OCI-LY7 (cell line): ENCODE results near the gene MYF5. TPM values are rescaled to one million over a fixed set of nuclear protein-coding genes. Genes with fewer than 3 reads are reported as not detected.

Source experiments
- BruUV-seq: library from RNA; stranded (reverse); fragments of 400-500 nt; replicated peaks from 2 replicates; lab custom pipeline; 2021; lab: Mats Ljungman, UMichigan
- CTCF ChIA-PET: fragments of 300-600 bp; sonication (Branson Sonifier 250); formaldehyde crosslinking; loops from one replicate; lab custom pipeline; 2022; ENCODE audit warnings: antibody characterized with exemption; ENCODE audit not compliant: unreplicated experiment; lab: Charles Lee
- POLR2A ChIA-PET: fragments of 300-600 bp; sonication (Branson Sonifier 250); formaldehyde crosslinking; loops from one replicate; lab custom pipeline; 2022; ENCODE audit warnings: antibody characterized with exemption; lab: Charles Lee
- DNase-seq: peaks from one replicate; pipeline ENCODE4 v3.0.0-alpha.2; 2015; ENCODE audit warnings: low spot score
- H2AFZ ChIP-seq: fragments of 200-600 bp; sonication (generic), shearing (Covaris generic); 2 replicates; pipeline ENCODE4 v1.6.1; 2014; ENCODE audit warnings: mild to moderate bottlenecking, antibody characterized with exemption, low read length, moderate library complexity
- H3K27ac ChIP-seq: fragments of 200-600 bp; sonication (generic); 2 replicates; pipeline ENCODE4 v1.5.1; 2014; ENCODE audit warnings: mixed run types, low read depth, mild to moderate bottlenecking, moderate library complexity, low read length, inconsistent platforms; ENCODE audit not compliant: poor library complexity, severe bottlenecking
- H3K36me3 ChIP-seq: fragments of 200-600 bp; sonication (generic); 2 replicates; pipeline ENCODE4 v1.6.1; 2014; ENCODE audit warnings: mild to moderate bottlenecking, antibody characterized with exemption, low read length, moderate library complexity, mixed read lengths; ENCODE audit not compliant: insufficient read depth
- H3K4me1 ChIP-seq: fragments of 200-600 bp; sonication (generic); 2 replicates; pipeline ENCODE4 v1.5.1; 2014; ENCODE audit warnings: mild to moderate bottlenecking, low read length; ENCODE audit not compliant: insufficient read depth, poor library complexity, severe bottlenecking
- H3K4me2 ChIP-seq: fragments of 200-600 bp; sonication (generic); 2 replicates; pipeline ENCODE4 v1.6.1; 2014; ENCODE audit warnings: mild to moderate bottlenecking, low read length
- H3K4me3 ChIP-seq: fragments of 200-600 bp; sonication (generic); 2 replicates; pipeline ENCODE4 v1.5.1; 2014; ENCODE audit warnings: mild to moderate bottlenecking, low read depth, low read length; ENCODE audit not compliant: poor library complexity, severe bottlenecking
- H3K79me2 ChIP-seq: fragments of 200-600 bp; sonication (generic); 2 replicates; pipeline ENCODE4 v1.6.1; 2016; ENCODE audit warnings: low read depth, mild to moderate bottlenecking, low read length, moderate library complexity, mixed read lengths; ENCODE audit not compliant: insufficient read depth
- H3K9me2 ChIP-seq: fragments of 200-600 bp; sonication (generic); 2 replicates; pipeline ENCODE4 v1.6.1; 2016; ENCODE audit warnings: mild to moderate bottlenecking, low read length, mixed read lengths; ENCODE audit not compliant: insufficient read depth
- H3K9me3 ChIP-seq: fragments of 200-600 bp; sonication (generic); 2 replicates; pipeline ENCODE4 v1.6.1; 2014; ENCODE audit warnings: mild to moderate bottlenecking, mixed run types, low read length, mixed read lengths
- H4K20me1 ChIP-seq: fragments of 200-600 bp; sonication (generic); 2 replicates; pipeline ENCODE4 v1.6.1; 2014; ENCODE audit warnings: mild to moderate bottlenecking, antibody characterized with exemption, low read length, moderate library complexity, mixed read lengths; ENCODE audit not compliant: insufficient read depth
- EZH2phosphoT487 ChIP-seq: fragments of 200-600 bp; sonication (generic); IDR thresholded peaks from 2 replicates; pipeline ENCODE4 v1.6.1; 2018; ENCODE audit warnings: low read depth, borderline replicate concordance, mild to moderate bottlenecking, mixed run types, antibody characterized with exemption, low read length, moderate library complexity, mixed read lengths
- intact Hi-C: fragments of 100-400 bp; cut with micrococcal nuclease; formaldehyde crosslinking; loops from one replicate; pipeline ENCODE4 v1.10.0; 2022; ENCODE audit not compliant: unreplicated experiment
- total RNA-seq, 2 experiments: library from RNA; depleted of rRNA in 1 of 2; stranded (reverse); fragments of >200 nt in 1 of 2; shearing (Covaris generic) in 1 of 2; gene quantifications; 2 replicates each; pipeline ENCODE4 v1.2.3, GENCODE V29; 2014 to 2022
- TF ChIP-seq, protein P1 (sequence below): fragments of 200-600 bp; sonication (generic); conservative IDR thresholded peaks from 2 replicates; pipeline ENCODE4 v1.5.1; 2014; ENCODE audit warnings: mild to moderate bottlenecking, antibody characterized with exemption, low read length, moderate library complexity, mixed read lengths

The MYF5 gene
- total RNA-seq, 2 experiments from 2014 or later, result not detected

DNA sequence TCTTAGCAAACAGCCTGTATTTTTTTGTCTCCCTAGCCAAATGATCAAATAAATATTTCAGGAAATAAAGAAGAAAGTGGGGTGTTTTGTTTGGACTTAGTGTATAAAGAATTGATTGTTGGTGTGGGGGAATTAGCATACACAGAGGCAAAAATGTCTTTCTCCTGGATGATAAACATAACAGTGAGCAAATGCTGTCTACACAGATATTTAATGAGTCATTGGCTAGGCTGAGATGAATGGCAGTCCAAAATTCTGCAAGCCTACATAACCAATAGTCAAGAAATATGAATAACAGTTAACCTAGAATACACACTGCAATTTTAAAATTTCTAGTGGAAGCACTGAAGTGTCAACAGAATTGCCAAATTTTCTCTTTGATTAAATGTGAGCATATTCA is 35.8 kb downstream of the MYF5 start:
- Histone ChIP-seq H3K9me2 (no peaks in the 10 kb centered on the region), H4K20me1 (no peaks in the 10 kb centered on the region), H3K36me3 (no peaks in the 10 kb centered on the region), H3K79me2 (no peaks in the 10 kb centered on the region), H3K4me3 (no peak overlapping the region), H3K27ac (no peak overlapping the region), H2AFZ (no peak overlapping the region), H3K4me1 (no peaks in the 10 kb centered on the region), H3K9me3 (no peaks in the 10 kb centered on the region), H3K4me2 (no peak overlapping the region)
- TF ChIP-seq, protein P1, sequence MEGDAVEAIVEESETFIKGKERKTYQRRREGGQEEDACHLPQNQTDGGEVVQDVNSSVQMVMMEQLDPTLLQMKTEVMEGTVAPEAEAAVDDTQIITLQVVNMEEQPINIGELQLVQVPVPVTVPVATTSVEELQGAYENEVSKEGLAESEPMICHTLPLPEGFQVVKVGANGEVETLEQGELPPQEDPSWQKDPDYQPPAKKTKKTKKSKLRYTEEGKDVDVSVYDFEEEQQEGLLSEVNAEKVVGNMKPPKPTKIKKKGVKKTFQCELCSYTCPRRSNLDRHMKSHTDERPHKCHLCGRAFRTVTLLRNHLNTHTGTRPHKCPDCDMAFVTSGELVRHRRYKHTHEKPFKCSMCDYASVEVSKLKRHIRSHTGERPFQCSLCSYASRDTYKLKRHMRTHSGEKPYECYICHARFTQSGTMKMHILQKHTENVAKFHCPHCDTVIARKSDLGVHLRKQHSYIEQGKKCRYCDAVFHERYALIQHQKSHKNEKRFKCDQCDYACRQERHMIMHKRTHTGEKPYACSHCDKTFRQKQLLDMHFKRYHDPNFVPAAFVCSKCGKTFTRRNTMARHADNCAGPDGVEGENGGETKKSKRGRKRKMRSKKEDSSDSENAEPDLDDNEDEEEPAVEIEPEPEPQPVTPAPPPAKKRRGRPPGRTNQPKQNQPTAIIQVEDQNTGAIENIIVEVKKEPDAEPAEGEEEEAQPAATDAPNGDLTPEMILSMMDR, result no peak
- TF ChIP-seq EZH2phosphoT487, result no peak
- POLR2A ChIA-PET, result no interaction called here
- no TSS peak for BruUV-seq
- intact Hi-C loops, result no loop called here
- no peak for DNase-seq
- CTCF ChIA-PET, result no interaction called here

DNA sequence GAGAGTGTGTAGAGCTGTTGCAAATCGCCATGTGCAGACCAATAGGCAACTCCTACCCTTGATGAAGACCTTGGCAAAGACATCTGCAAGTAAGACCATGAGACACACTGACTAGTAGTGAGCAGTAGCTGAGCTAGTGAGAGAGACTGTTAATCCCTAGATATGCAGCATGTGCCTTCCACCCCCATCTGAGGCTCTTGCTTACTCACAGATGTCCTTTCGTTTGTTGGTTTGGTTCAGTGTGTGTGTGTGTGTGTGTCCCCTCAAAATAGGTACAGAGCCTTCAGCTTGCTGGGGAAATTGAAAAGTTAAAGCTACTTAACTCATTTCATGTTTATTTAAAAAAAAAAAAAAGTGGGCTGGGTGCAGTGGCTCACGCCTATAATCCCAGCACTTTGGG is 37.6 kb downstream of the MYF5 start:
- no peak for DNase-seq
- Histone ChIP-seq H3K27ac (no peak overlapping the region), H3K79me2 (no peaks in the 10 kb centered on the region), H4K20me1 (no peaks in the 10 kb centered on the region), H3K4me1 (no peaks in the 10 kb centered on the region), H3K9me2 (no peaks in the 10 kb centered on the region), H3K9me3 (no peaks in the 10 kb centered on the region), H3K4me2 (no peak overlapping the region), H3K4me3 (no peak overlapping the region), H2AFZ (no peak overlapping the region), H3K36me3 (no peaks in the 10 kb centered on the region)
- intact Hi-C loops, result no loop called here
- no peak for TF ChIP-seq EZH2phosphoT487
- TF ChIP-seq, protein P1, result no peak
- POLR2A ChIA-PET, result no interaction called here
- CTCF ChIA-PET, result no interaction called here
- BruUV-seq, result no TSS peak

DNA sequence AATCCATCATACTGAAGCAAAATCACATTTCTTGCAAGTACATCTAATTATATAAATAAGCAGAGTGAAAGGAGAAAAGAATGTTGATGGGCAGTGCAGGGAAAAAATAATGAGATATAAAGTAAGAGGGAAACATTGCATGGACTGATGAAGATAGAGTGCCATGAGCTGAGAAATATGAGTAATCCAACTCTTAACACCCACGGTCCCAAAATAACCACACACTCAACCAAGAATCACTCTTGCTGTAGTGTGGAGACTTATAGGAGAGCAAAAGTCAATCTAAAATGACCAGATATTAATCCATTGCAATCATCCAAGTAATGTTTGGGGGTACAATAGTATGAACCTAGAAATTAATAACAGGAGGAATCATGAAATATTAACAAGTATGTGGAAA is 40.2 kb downstream of the MYF5 start:
- Histone ChIP-seq H3K4me1 (no peaks in the 10 kb centered on the region), H3K4me2 (no peak overlapping the region), H3K4me3 (no peak overlapping the region), H3K36me3 (no peaks in the 10 kb centered on the region), H3K27ac (no peak overlapping the region), H3K9me2 (no peaks in the 10 kb centered on the region), H4K20me1 (no peaks in the 10 kb centered on the region), H3K9me3 (no peaks in the 10 kb centered on the region), H2AFZ (no peak overlapping the region), H3K79me2 (no peaks in the 10 kb centered on the region)
- TF ChIP-seq, protein P1, result no peak
- TF ChIP-seq EZH2phosphoT487, result no peak
- DNase-seq, result no peak
- intact Hi-C loops, result no loop called here
- no TSS peak for BruUV-seq
- POLR2A ChIA-PET, result interaction anchor here (0.7 kb wide), 1 partner anchor 170 kb away, joined by 3 read pairs; no protein-coding TSS in a partner anchor
- CTCF ChIA-PET, result no interaction called here
